Measurements from ENCODE around the gene MAN1C1. TPM values are rescaled to one million over a fixed set of nuclear protein-coding genes. Genes with fewer than 3 reads are reported as not detected.

MAN1C1 gene
- total RNA-seq, 1 experiment from 2014 or later, result 1.2 TPM

GRCh38 chr1:25683177-25683576, 66.6 kb downstream of the MAN1C1 start:
- Histone ChIP-seq H3K4me1 (ENCODE audit: control insufficient read depth in 1 of 2, insufficient read depth in 2 of 2, low read length in 2 of 2) (no peaks in the 10 kb centered on the region), H3K79me2 (ENCODE audit: insufficient read depth, low read length) (no peaks in the 10 kb centered on the region), H3K9ac (ENCODE audit: low read length) (no peak overlapping the region), H4K20me1 (ENCODE audit: insufficient read depth) (no peaks in the 10 kb centered on the region), H3K9me2 (ENCODE audit: insufficient read depth) (no peaks in the 10 kb centered on the region), H3K9me3 (ENCODE audit: control insufficient read depth in 1 of 2, insufficient read depth in 1 of 2, low read depth in 1 of 2, low read length in 2 of 2) (no peaks in the 10 kb centered on the region), H2AFZ (ENCODE audit: low read depth, low read length, poor library complexity, severe bottlenecking) (no peak overlapping the region), H3K4me2 (ENCODE audit: low read length) (no peak overlapping the region), H3K4me3 (replicated peaks in 1 of 2; ENCODE audit: low read depth in 1 of 2, low read length in 2 of 2) (no peak overlapping the region), H3K27me3 (ENCODE audit: insufficient read depth, low read length) (peaks cover 8% of the 10 kb centered on the region), H3K27ac (ENCODE audit: low read depth, low read length) (no peak overlapping the region), H3K36me3 (ENCODE audit: control insufficient read depth in 1 of 2, insufficient read depth in 2 of 2, low read length in 2 of 2) (no peaks in the 10 kb centered on the region)
- intact Hi-C loops (cut with micrococcal nuclease), result no loop called here
- ATAC-seq (no peak), DNase-seq (ENCODE audit: low read depth, low spot score) (no peak)
- ChIA-PET CTCF (no interaction called here), POLR2A (interaction anchor here (0.6 kb wide), 1 partner anchor 352 kb away, joined by 3 read pairs; no protein-coding TSS in a partner anchor), RAD21 (ENCODE audit: low non-redundant PET in 1 of 2, low total read pairs in 2 of 2, uncharacterized antibody in 2 of 2, unreplicated experiment in 2 of 2) (interaction anchor here in 1 of 2 experiments (0.6 kb wide), 1 partner anchor 17 kb away, joined by 4 read pairs; no protein-coding TSS in a partner anchor)
- TF ChIP-seq TCF7L2 (IDR thresholded peaks at IDR 0.05; ENCODE audit: borderline replicate concordance, extremely low read depth, insufficient read depth, insufficient read length) (no peak), MAX (IDR thresholded peaks at IDR 0.05) (no peak), ELF1 (IDR thresholded peaks at IDR 0.05; ENCODE audit: borderline replicate concordance, low read depth) (no peak)
- TF ChIP-seq, protein P1, sequence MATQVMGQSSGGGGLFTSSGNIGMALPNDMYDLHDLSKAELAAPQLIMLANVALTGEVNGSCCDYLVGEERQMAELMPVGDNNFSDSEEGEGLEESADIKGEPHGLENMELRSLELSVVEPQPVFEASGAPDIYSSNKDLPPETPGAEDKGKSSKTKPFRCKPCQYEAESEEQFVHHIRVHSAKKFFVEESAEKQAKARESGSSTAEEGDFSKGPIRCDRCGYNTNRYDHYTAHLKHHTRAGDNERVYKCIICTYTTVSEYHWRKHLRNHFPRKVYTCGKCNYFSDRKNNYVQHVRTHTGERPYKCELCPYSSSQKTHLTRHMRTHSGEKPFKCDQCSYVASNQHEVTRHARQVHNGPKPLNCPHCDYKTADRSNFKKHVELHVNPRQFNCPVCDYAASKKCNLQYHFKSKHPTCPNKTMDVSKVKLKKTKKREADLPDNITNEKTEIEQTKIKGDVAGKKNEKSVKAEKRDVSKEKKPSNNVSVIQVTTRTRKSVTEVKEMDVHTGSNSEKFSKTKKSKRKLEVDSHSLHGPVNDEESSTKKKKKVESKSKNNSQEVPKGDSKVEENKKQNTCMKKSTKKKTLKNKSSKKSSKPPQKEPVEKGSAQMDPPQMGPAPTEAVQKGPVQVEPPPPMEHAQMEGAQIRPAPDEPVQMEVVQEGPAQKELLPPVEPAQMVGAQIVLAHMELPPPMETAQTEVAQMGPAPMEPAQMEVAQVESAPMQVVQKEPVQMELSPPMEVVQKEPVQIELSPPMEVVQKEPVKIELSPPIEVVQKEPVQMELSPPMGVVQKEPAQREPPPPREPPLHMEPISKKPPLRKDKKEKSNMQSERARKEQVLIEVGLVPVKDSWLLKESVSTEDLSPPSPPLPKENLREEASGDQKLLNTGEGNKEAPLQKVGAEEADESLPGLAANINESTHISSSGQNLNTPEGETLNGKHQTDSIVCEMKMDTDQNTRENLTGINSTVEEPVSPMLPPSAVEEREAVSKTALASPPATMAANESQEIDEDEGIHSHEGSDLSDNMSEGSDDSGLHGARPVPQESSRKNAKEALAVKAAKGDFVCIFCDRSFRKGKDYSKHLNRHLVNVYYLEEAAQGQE (IDR thresholded peaks at IDR 0.05; ENCODE audit: low read depth), result no peak
- BruUV-seq (replicated peaks), result no TSS peak

GRCh38 chr1:25683731-25684130, 67.1 kb downstream of the MAN1C1 start:
- Histone ChIP-seq H3K4me2 (ENCODE audit: low read length) (no peak overlapping the region), H3K27ac (ENCODE audit: low read depth, low read length) (no peak overlapping the region), H3K36me3 (ENCODE audit: control insufficient read depth in 1 of 2, insufficient read depth in 2 of 2, low read length in 2 of 2) (no peaks in the 10 kb centered on the region), H3K9me3 (ENCODE audit: control insufficient read depth in 1 of 2, insufficient read depth in 1 of 2, low read depth in 1 of 2, low read length in 2 of 2) (no peaks in the 10 kb centered on the region), H3K4me1 (ENCODE audit: control insufficient read depth in 1 of 2, insufficient read depth in 2 of 2, low read length in 2 of 2) (no peaks in the 10 kb centered on the region), H3K27me3 (ENCODE audit: insufficient read depth, low read length) (0 out of 2 replicates have a peak, but pooled peaks cover 2% of the 10 kb centered on the region), H3K79me2 (ENCODE audit: insufficient read depth, low read length) (no peaks in the 10 kb centered on the region), H2AFZ (ENCODE audit: low read depth, low read length, poor library complexity, severe bottlenecking) (no peak overlapping the region), H3K9me2 (ENCODE audit: insufficient read depth) (no peaks in the 10 kb centered on the region), H3K9ac (ENCODE audit: low read length) (no peak overlapping the region), H3K4me3 (replicated peaks in 1 of 2; ENCODE audit: low read depth in 1 of 2, low read length in 2 of 2) (no peak overlapping the region), H4K20me1 (ENCODE audit: insufficient read depth) (no peaks in the 10 kb centered on the region)
- TF ChIP-seq EZH2phosphoT487 (IDR thresholded peaks at IDR 0.05; ENCODE audit: borderline replicate concordance) (no peak), CBX3 (IDR thresholded peaks at IDR 0.05; ENCODE audit: low read depth) (no peak), ZNF274 (IDR thresholded peaks at IDR 0.05; ENCODE audit: low read depth, low read length) (no peak), SRF (IDR thresholded peaks at IDR 0.05; ENCODE audit: low read depth) (no peak), FOSL1 (IDR thresholded peaks at IDR 0.05; ENCODE audit: low read depth) (no peak)
- RAD21 ChIA-PET (ENCODE audit: low non-redundant PET in 1 of 2, low total read pairs in 2 of 2, uncharacterized antibody in 2 of 2, unreplicated experiment in 2 of 2), result interaction anchor here in 1 of 2 experiments (0.6 kb wide), 1 partner anchor 18 kb away, joined by 4 read pairs; no protein-coding TSS in a partner anchor
- CTCF ChIA-PET, result no interaction called here
- DNase-seq (ENCODE audit: low read depth, low spot score) (no peak), ATAC-seq (no peak)
- intact Hi-C loops (cut with micrococcal nuclease), result no loop called here
- BruUV-seq (replicated peaks), result no TSS peak
- POLR2A ChIA-PET, result interaction anchor here (0.6 kb wide), 1 partner anchor 352 kb away, joined by 3 read pairs; no protein-coding TSS in a partner anchor

Data from HCT116 (cell line).